ENCODE measurements around the gene YPEL5. TPM values are rescaled to one million over a fixed set of nuclear protein-coding genes. Genes with fewer than 3 reads are reported as not detected.

The YPEL5 gene
- total RNA-seq, 1 experiment from 2014 or later = 27.1 TPM

DNA sequence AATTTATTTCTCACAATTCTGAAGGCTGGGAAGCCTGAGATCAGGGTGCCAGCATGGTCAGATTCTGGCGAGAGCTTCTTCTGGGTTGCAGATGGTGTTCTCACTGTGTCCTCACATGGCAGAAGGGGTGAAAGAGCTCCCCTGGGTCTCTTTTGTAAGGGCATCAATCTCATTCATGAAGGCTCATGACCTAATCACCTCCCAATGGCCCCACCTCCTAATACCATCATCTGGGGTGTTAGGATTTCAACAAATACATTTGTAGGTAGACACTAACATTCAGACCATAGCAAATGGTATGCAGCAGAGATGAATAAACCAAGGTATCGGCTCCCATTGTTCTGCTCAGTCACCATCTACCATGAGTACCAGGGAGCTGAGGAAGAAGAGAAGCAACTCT, 32.7 kb downstream of the YPEL5 start:
- no TSS peak for BruUV-seq (replicated peaks)
- CTCF ChIA-PET = interaction anchor here (2.2 kb wide), 1 partner anchor 14 kb away, joined by 6 read pairs; no protein-coding TSS in a partner anchor
- no peak overlapping the region for H2AFZ ChIP-seq (ENCODE audit: low read depth, low read length, poor library complexity, severe bottlenecking)

DNA sequence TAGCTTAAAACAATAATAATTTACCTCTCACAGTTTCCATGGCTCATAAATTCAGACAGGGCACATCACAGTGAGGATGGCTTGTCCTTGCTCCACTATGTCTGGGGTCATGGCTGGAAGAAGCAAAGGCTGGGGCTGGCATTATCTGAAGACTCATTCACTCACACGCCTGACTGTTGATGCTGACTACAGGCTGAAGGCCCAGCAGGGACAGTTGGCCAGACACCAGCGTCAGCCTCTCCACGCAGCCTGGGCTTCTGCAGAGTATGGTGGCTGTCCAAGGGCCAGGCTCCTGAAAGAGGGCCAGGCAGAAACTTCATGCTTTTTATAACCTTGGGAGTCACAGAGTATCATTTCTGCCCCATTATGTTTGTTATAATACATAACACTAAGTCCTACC, 33.4 kb downstream of the YPEL5 start:
- ChIA-PET CTCF (interaction anchor here (2.2 kb wide), 1 partner anchor 15 kb away, joined by 6 read pairs; no protein-coding TSS in a partner anchor), RAD21 (ENCODE audit: low non-redundant PET in 1 of 2, low total read pairs in 2 of 2, uncharacterized antibody in 2 of 2, unreplicated experiment in 2 of 2) (no interaction called here), POLR2A (no interaction called here)
- BruUV-seq (replicated peaks) = no TSS peak
- Histone ChIP-seq H3K9me3 (ENCODE audit: control insufficient read depth in 1 of 2, insufficient read depth in 1 of 2, low read depth in 1 of 2, low read length in 2 of 2) (no peaks in the 10 kb centered on the region), H3K9ac (ENCODE audit: low read length) (no peak overlapping the region), H3K4me2 (ENCODE audit: low read length) (no peak overlapping the region), H3K36me3 (ENCODE audit: control insufficient read depth in 1 of 2, insufficient read depth in 2 of 2, low read length in 2 of 2) (no peaks in the 10 kb centered on the region), H3K27ac (ENCODE audit: low read depth, low read length) (no peak overlapping the region), H2AFZ (ENCODE audit: low read depth, low read length, poor library complexity, severe bottlenecking) (no peak overlapping the region), H3K4me1 (ENCODE audit: control insufficient read depth in 1 of 2, insufficient read depth in 2 of 2, low read length in 2 of 2) (no peaks in the 10 kb centered on the region), H3K27me3 (ENCODE audit: insufficient read depth, low read length) (no peaks in the 10 kb centered on the region; the same call in 1 of the 2 replicates), H3K4me3 (replicated peaks in 1 of 2; ENCODE audit: low read depth in 1 of 2, low read length in 2 of 2) (no peak overlapping the region), H3K79me2 (ENCODE audit: insufficient read depth, low read length) (no peaks in the 10 kb centered on the region), H4K20me1 (ENCODE audit: insufficient read depth) (no peaks in the 10 kb centered on the region), H3K9me2 (ENCODE audit: insufficient read depth) (no peaks in the 10 kb centered on the region)
- ATAC-seq (no peak), DNase-seq (ENCODE audit: low read depth, low spot score) (no peak)
- TF ChIP-seq POLR2AphosphoS5 (IDR thresholded peaks at IDR 0.05; ENCODE audit: low read depth, low read length) = no peak
- TF ChIP-seq ELF1 (IDR thresholded peaks at IDR 0.05; ENCODE audit: borderline replicate concordance, low read depth) = no peak
- TF ChIP-seq, protein P1, sequence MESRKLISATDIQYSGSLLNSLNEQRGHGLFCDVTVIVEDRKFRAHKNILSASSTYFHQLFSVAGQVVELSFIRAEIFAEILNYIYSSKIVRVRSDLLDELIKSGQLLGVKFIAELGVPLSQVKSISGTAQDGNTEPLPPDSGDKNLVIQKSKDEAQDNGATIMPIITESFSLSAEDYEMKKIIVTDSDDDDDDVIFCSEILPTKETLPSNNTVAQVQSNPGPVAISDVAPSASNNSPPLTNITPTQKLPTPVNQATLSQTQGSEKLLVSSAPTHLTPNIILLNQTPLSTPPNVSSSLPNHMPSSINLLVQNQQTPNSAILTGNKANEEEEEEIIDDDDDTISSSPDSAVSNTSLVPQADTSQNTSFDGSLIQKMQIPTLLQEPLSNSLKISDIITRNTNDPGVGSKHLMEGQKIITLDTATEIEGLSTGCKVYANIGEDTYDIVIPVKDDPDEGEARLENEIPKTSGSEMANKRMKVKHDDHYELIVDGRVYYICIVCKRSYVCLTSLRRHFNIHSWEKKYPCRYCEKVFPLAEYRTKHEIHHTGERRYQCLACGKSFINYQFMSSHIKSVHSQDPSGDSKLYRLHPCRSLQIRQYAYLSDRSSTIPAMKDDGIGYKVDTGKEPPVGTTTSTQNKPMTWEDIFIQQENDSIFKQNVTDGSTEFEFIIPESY (IDR thresholded peaks at IDR 0.05; ENCODE audit: extremely low read depth, insufficient replicate concordance, low read length) = no peak
- no peak for TF ChIP-seq ZFX (IDR thresholded peaks at IDR 0.05)
- intact Hi-C loops (cut with micrococcal nuclease) = no loop called here

More for the DNA sequence above, 32.7 kb downstream of the YPEL5 start:
- Histone ChIP-seq H3K79me2 (ENCODE audit: insufficient read depth, low read length) (no peaks in the 10 kb centered on the region), H3K4me3 (replicated peaks in 1 of 2; ENCODE audit: low read depth in 1 of 2, low read length in 2 of 2) (no peak overlapping the region), H4K20me1 (ENCODE audit: insufficient read depth) (no peaks in the 10 kb centered on the region), H3K9me2 (ENCODE audit: insufficient read depth) (no peaks in the 10 kb centered on the region), H3K9ac (ENCODE audit: low read length) (no peak overlapping the region), H3K4me2 (ENCODE audit: low read length) (no peak overlapping the region), H3K36me3 (ENCODE audit: control insufficient read depth in 1 of 2, insufficient read depth in 2 of 2, low read length in 2 of 2) (no peaks in the 10 kb centered on the region), H3K9me3 (ENCODE audit: control insufficient read depth in 1 of 2, insufficient read depth in 1 of 2, low read depth in 1 of 2, low read length in 2 of 2) (no peaks in the 10 kb centered on the region), H3K27ac (ENCODE audit: low read depth, low read length) (no peak overlapping the region), H3K4me1 (ENCODE audit: control insufficient read depth in 1 of 2, insufficient read depth in 2 of 2, low read length in 2 of 2) (no peaks in the 10 kb centered on the region), H3K27me3 (ENCODE audit: insufficient read depth, low read length) (no peaks in the 10 kb centered on the region; the same call in 1 of the 2 replicates)
- ChIA-PET POLR2A (no interaction called here), RAD21 (ENCODE audit: low non-redundant PET in 1 of 2, low total read pairs in 2 of 2, uncharacterized antibody in 2 of 2, unreplicated experiment in 2 of 2) (no interaction called here)
- TF ChIP-seq CBX3 (IDR thresholded peaks at IDR 0.05; ENCODE audit: low read depth) (no peak), POLR2AphosphoS5 (IDR thresholded peaks at IDR 0.05; ENCODE audit: low read depth, low read length) (no peak), SP1 (IDR thresholded peaks at IDR 0.05; ENCODE audit: low read depth) (no peak), JUND (IDR thresholded peaks at IDR 0.05) (no peak), ZNF274 (IDR thresholded peaks at IDR 0.05; ENCODE audit: low read depth, low read length) (no peak), EGR1 (IDR thresholded peaks at IDR 0.05; ENCODE audit: low read depth) (no peak), POLR2A (IDR thresholded peaks at IDR 0.05; ENCODE audit: borderline replicate concordance, extremely low read depth, insufficient read depth, insufficient read length) (no peak), SRF (IDR thresholded peaks at IDR 0.05; ENCODE audit: low read depth) (no peak), EZH2 (IDR thresholded peaks at IDR 0.05) (no peak)
- TF ChIP-seq, protein P2, sequence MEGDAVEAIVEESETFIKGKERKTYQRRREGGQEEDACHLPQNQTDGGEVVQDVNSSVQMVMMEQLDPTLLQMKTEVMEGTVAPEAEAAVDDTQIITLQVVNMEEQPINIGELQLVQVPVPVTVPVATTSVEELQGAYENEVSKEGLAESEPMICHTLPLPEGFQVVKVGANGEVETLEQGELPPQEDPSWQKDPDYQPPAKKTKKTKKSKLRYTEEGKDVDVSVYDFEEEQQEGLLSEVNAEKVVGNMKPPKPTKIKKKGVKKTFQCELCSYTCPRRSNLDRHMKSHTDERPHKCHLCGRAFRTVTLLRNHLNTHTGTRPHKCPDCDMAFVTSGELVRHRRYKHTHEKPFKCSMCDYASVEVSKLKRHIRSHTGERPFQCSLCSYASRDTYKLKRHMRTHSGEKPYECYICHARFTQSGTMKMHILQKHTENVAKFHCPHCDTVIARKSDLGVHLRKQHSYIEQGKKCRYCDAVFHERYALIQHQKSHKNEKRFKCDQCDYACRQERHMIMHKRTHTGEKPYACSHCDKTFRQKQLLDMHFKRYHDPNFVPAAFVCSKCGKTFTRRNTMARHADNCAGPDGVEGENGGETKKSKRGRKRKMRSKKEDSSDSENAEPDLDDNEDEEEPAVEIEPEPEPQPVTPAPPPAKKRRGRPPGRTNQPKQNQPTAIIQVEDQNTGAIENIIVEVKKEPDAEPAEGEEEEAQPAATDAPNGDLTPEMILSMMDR (IDR thresholded peaks at IDR 0.05 in 2 of 3, conservative IDR thresholded peaks at IDR 0.05 in 1 of 3; ENCODE audit: borderline replicate concordance in 1 of 3, insufficient read depth in 1 of 3, low read depth in 2 of 3, low read length in 2 of 3) = no peak
- intact Hi-C loops (cut with micrococcal nuclease) = no loop called here
- DNase-seq (ENCODE audit: low read depth, low spot score) = no peak
- ATAC-seq = no peak

Data from HCT116 (cell line).